HepG2 (cell line): ENCODE data around the gene TROAP. TPM values are rescaled to one million over a fixed set of nuclear protein-coding genes. Genes with fewer than 3 reads are reported as not detected.

ENCODE experiments used
- ARID4A ChIP-seq: sonication (generic); formaldehyde crosslinking; IDR thresholded peaks from 2 replicates; pipeline ENCODE4 v1.5.0; 2020; ENCODE audit warnings: mild to moderate bottlenecking, missing genetic modification reagents, borderline replicate concordance
- ASH2L ChIP-seq: fragments of 300-600, 200-600 bp; sonication (generic); IDR thresholded peaks from 2 replicates; pipeline ENCODE4 v1.7.0; 2017; ENCODE audit warnings: low read depth, mild to moderate bottlenecking, moderate library complexity, mixed read lengths, low read length; ENCODE audit not compliant: insufficient read length
- GATAD1 ChIP-seq: IDR thresholded peaks from 2 replicates; pipeline ENCODE4 v1.6.1; 2016; ENCODE audit warnings: missing genetic modification reagents, missing compliant biosample characterization
- NCOA2 ChIP-seq: sonication (generic); formaldehyde crosslinking; IDR thresholded peaks from 2 replicates; pipeline ENCODE4 v1.8.0; 2022; ENCODE audit warnings: inconsistent platforms
- NFYC ChIP-seq: IDR thresholded peaks from 2 replicates; pipeline ENCODE4 v1.6.1; 2016; ENCODE audit warnings: missing genetic modification reagents, missing compliant biosample characterization
- NR2F6 ChIP-seq, 2 experiments: IDR thresholded peaks; 2 replicates each; pipeline ENCODE4 v1.6.1; 2016; ENCODE audit warnings: antibody characterized with exemption in 1 of 2, mild to moderate bottlenecking in 1 of 2
- PCBP1 ChIP-seq: fragments of 200-400 bp; formaldehyde crosslinking; IDR thresholded peaks from 2 replicates; pipeline ENCODE4 v1.6.1; 2017; ENCODE audit warnings: mild to moderate bottlenecking, low read depth, low read length, borderline replicate concordance
- RARG ChIP-seq: sonication (generic); formaldehyde crosslinking; IDR thresholded peaks from 2 replicates; pipeline ENCODE4 v1.4.0; 2020; ENCODE audit warnings: low read depth, mild to moderate bottlenecking, missing genetic modification reagents
- RXRB ChIP-seq: IDR thresholded peaks from 2 replicates; pipeline ENCODE4 v1.6.1; 2016; ENCODE audit warnings: borderline replicate concordance, missing genetic modification reagents, missing compliant biosample characterization
- SMC3 ChIP-seq: IDR thresholded peaks from 2 replicates; pipeline ENCODE4 v1.6.1; 2011; ENCODE audit warnings: low read length, improper control_type of control experiment
- TCF7 ChIP-seq: sonication (generic); IDR thresholded peaks from 2 replicates; pipeline ENCODE4 v1.6.1; 2016; ENCODE audit warnings: antibody characterized with exemption, low read depth
- U2AF1 ChIP-seq: fragments of 200-400 bp; formaldehyde crosslinking; optimal IDR thresholded peaks from 2 replicates; pipeline ENCODE3; 2017; ENCODE audit warnings: mild to moderate bottlenecking, low read depth, low read length
- ZNF225 ChIP-seq: sonication (generic); formaldehyde crosslinking; IDR thresholded peaks from 2 replicates; pipeline ENCODE4 v1.4.0; 2020; ENCODE audit warnings: mild to moderate bottlenecking, missing genetic modification reagents
- ZNF282 ChIP-seq: fragments of 450-650 bp; IDR thresholded peaks from 2 replicates; pipeline ENCODE4 v1.6.1; 2018; ENCODE audit not compliant: partially characterized antibody
- ZNF549 ChIP-seq: sonication (generic); formaldehyde crosslinking; IDR thresholded peaks from 2 replicates; pipeline ENCODE4 v1.5.0; 2020; ENCODE audit warnings: missing genetic modification reagents
- ZNF572 ChIP-seq: sonication (generic); formaldehyde crosslinking; IDR thresholded peaks from 2 replicates; pipeline ENCODE4 v1.5.1; 2020; ENCODE audit warnings: mild to moderate bottlenecking, missing genetic modification reagents
- ZNF720 ChIP-seq: sonication (generic); formaldehyde crosslinking; IDR thresholded peaks from 2 replicates; pipeline ENCODE4 v1.4.0; 2020; ENCODE audit warnings: missing genetic modification reagents
- ZZZ3 ChIP-seq: sonication (generic); formaldehyde crosslinking; IDR thresholded peaks from 2 replicates; pipeline ENCODE4 v1.4.0; 2020; ENCODE audit warnings: missing genetic modification reagents, mild to moderate bottlenecking, borderline replicate concordance
- polyA plus RNA-seq, 8 experiments: library from polyadenylated mRNA; depleted of rRNA in 3 of 8; stranded (reverse) in 7 of 8; unstranded in 1 of 8; fragments of >200 nt; fragmentation: Illumina TruSeq in 4 of 8; extraction: Trizol in 4 of 8; gene quantifications; 2 replicates each; pipeline versions ENCODE4 v1.2.1 to v1.2.3, GENCODE V29; 2011 to 2016; ENCODE audit warnings: low read depth in 4 of 8, missing spikeins in 1 of 8, mixed read lengths in 1 of 8; ENCODE audit not compliant: insufficient read depth in 1 of 8
- total RNA-seq, 5 experiments: library from RNA; depleted of rRNA; stranded (reverse); fragments of >200 nt; fragmentation: Illumina TruSeq; extraction: Trizol; gene quantifications; 2 replicates each; pipeline ENCODE4 v1.2.3, GENCODE V29; 2016; ENCODE audit warnings: low read depth in 1 of 5
- TF ChIP-seq, protein P1 (sequence below): sonication (generic); formaldehyde crosslinking; IDR thresholded peaks from 2 replicates; pipeline ENCODE4 v1.4.0; 2020; ENCODE audit warnings: mild to moderate bottlenecking, missing genetic modification reagents
- TF ChIP-seq, protein P2 (sequence below): IDR thresholded peaks from 2 replicates; pipeline ENCODE4 v1.6.1; 2016; ENCODE audit warnings: mild to moderate bottlenecking
- TF ChIP-seq, protein P3 (sequence below): IDR thresholded peaks from 2 replicates; pipeline ENCODE4 v1.6.1; 2018; ENCODE audit warnings: missing genetic modification reagents, mild to moderate bottlenecking, missing compliant biosample characterization

The TROAP gene
- total and polyA plus RNA-seq, 2 of the 13 experiments (the other 11 are each of a cell fraction or from before 2014, with no cell fraction given), result 22.5 to 30.9 TPM

GRCh38 chr12:49342066-49342913 is 19.2 kb downstream of the TROAP start (continued):
- TF ChIP-seq ZNF572, result peak; percentile 51; the same call in 1 of the 2 replicates
- TF ChIP-seq PCBP1, result 0 out of 2 replicates have a peak, but pooled peaks have one; percentile 15
- TF ChIP-seq, protein P1, sequence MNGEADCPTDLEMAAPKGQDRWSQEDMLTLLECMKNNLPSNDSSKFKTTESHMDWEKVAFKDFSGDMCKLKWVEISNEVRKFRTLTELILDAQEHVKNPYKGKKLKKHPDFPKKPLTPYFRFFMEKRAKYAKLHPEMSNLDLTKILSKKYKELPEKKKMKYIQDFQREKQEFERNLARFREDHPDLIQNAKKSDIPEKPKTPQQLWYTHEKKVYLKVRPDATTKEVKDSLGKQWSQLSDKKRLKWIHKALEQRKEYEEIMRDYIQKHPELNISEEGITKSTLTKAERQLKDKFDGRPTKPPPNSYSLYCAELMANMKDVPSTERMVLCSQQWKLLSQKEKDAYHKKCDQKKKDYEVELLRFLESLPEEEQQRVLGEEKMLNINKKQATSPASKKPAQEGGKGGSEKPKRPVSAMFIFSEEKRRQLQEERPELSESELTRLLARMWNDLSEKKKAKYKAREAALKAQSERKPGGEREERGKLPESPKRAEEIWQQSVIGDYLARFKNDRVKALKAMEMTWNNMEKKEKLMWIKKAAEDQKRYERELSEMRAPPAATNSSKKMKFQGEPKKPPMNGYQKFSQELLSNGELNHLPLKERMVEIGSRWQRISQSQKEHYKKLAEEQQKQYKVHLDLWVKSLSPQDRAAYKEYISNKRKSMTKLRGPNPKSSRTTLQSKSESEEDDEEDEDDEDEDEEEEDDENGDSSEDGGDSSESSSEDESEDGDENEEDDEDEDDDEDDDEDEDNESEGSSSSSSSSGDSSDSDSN, result peak; percentile 72; the same call in 1 of the 2 replicates
- no peak for TF ChIP-seq ZNF720
- TF ChIP-seq GATAD1 (CRISPR knock-in tag), result no peak
- TF ChIP-seq, protein P2, sequence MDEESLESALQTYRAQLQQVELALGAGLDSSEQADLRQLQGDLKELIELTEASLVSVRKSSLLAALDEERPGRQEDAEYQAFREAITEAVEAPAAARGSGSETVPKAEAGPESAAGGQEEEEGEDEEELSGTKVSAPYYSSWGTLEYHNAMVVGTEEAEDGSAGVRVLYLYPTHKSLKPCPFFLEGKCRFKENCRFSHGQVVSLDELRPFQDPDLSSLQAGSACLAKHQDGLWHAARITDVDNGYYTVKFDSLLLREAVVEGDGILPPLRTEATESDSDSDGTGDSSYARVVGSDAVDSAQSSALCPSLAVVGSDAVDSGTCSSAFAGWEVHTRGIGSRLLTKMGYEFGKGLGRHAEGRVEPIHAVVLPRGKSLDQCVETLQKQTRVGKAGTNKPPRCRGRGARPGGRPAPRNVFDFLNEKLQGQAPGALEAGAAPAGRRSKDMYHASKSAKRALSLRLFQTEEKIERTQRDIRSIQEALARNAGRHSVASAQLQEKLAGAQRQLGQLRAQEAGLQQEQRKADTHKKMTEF (CRISPR knock-in tag), result peak; percentile 74
- TF ChIP-seq ZZZ3 (CRISPR knock-in tag), result no peak
- no peak for TF ChIP-seq TCF7
- TF ChIP-seq RARG (CRISPR knock-in tag), result no peak
- peak; percentile 28 for TF ChIP-seq ASH2L
- no peak for TF ChIP-seq ZNF225 (CRISPR knock-in tag)
- peak; percentile 12; the same call in 1 of the 2 replicates for TF ChIP-seq NCOA2 (CRISPR knock-in tag)
- TF ChIP-seq NFYC, result no peak
- no peak for TF ChIP-seq ZNF282
- peak; percentile 32 for TF ChIP-seq SMC3
- TF ChIP-seq NR2F6 (IDR thresholded peaks at IDR 0.05), result no peak
- TF ChIP-seq NR2F6 (CRISPR knock-in tag; IDR thresholded peaks at IDR 0.05), result 0 out of 2 replicates have a peak, but pooled peaks have one; percentile 38
- no peak for TF ChIP-seq U2AF1
- TF ChIP-seq, protein P3, sequence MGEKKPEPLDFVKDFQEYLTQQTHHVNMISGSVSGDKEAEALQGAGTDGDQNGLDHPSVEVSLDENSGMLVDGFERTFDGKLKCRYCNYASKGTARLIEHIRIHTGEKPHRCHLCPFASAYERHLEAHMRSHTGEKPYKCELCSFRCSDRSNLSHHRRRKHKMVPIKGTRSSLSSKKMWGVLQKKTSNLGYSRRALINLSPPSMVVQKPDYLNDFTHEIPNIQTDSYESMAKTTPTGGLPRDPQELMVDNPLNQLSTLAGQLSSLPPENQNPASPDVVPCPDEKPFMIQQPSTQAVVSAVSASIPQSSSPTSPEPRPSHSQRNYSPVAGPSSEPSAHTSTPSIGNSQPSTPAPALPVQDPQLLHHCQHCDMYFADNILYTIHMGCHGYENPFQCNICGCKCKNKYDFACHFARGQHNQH (CRISPR knock-in tag), result 0 out of 2 replicates have a peak, but pooled peaks have one; percentile 46
- TF ChIP-seq RXRB (CRISPR knock-in tag), result peak; percentile 45; the same call in 1 of the 2 replicates
- TF ChIP-seq ARID4A (CRISPR knock-in tag), result no peak; the same call in 1 of the 2 replicates
- no peak for TF ChIP-seq ZNF549 (CRISPR knock-in tag)
